ENCODE data around the gene STMN1.

Gene STMN1

GRCh38 chr1:25856856-25857255, 49.4 kb downstream of the STMN1 start:
- H3K27ac ChIP-seq: no peak overlapping the region
- no peak for TF ChIP-seq CTCF (conservative IDR thresholded peaks at IDR 0.05)

- no peak for TF ChIP-seq CTCF (conservative IDR thresholded peaks at IDR 0.05)
- no peak overlapping the region for H3K27ac ChIP-seq
Measured at GRCh38 chr1:25854554-25854953, 51.7 kb downstream of the STMN1 start.
